Measurements from ENCODE around the gene MR1. TPM values are rescaled to one million over a fixed set of nuclear protein-coding genes. Genes with fewer than 3 reads are reported as not detected.

Gene MR1
- total and polyA plus RNA-seq, 9 of the 15 experiments (the other 6 are each of a cell fraction or from before 2014, with no cell fraction given) = 9.7 to 21.7 (median 15.6) TPM

- TF ChIP-seq UBTF (IDR thresholded peaks at IDR 0.05; ENCODE audit: borderline replicate concordance in 1 of 2, low read depth in 2 of 2, low read length in 2 of 2) (peak; percentile 78 to 90), IRF9 (tag; IDR thresholded peaks at IDR 0.05) (no peak), XRCC5 (IDR thresholded peaks at IDR 0.05; ENCODE audit: low read depth, low read length) (peak; percentile 52; the same call in 1 of the 2 replicates), ZFP36 (IDR thresholded peaks at IDR 0.05; ENCODE audit: low read depth, low read length, partially characterized antibody) (peak; percentile 11), ATF1 (CRISPR knock-in tag; IDR thresholded peaks at IDR 0.05) (no peak), ATF1 (tag; IDR thresholded peaks at IDR 0.05) (peak; percentile 38), RREB1 (CRISPR knock-in tag; IDR thresholded peaks at IDR 0.05) (peak; percentile 74; the same call in 1 of the 2 replicates), SMC3 (conservative IDR thresholded peaks at IDR 0.05; ENCODE audit: insufficient read depth, low read depth, low read length) (0 out of 2 replicates have a peak, but pooled peaks have one; percentile 3), PHF20 (IDR thresholded peaks at IDR 0.05; ENCODE audit: partially characterized antibody) (no peak), CCNT2 (IDR thresholded peaks at IDR 0.05; ENCODE audit: borderline replicate concordance, extremely low read depth, insufficient read length, low read depth, low read length) (peak; percentile 95), CHAMP1 (IDR thresholded peaks at IDR 0.05) (no peak), ESRRB (CRISPR knock-in tag; IDR thresholded peaks at IDR 0.05; ENCODE audit: borderline replicate concordance) (no peak)
Measured at GRCh38 chr1:181089676-181090544, 56.1 kb downstream of the MR1 start (continued).
